HAP-1 (cell line): ENCODE data around the gene ALPK1.

Experiments
- DNase-seq, 2 experiments: peaks; one replicate each; pipeline ENCODE4 v3.0.0-alpha.2; 2016 to 2020; ENCODE audit warnings: low spot score in 2 of 2
- H3K27me3 ChIP-seq: fragments of 250-450 bp; sonication (Bioruptor Pico); 2 replicates; pipeline ENCODE4 v1.5.1; 2020; ENCODE audit warnings: low read depth, mild to moderate bottlenecking, moderate library complexity
- H3K36me3 ChIP-seq: fragments of 250-450 bp; sonication (Bioruptor Pico); replicated peaks from 2 replicates; pipeline ENCODE4 v1.5.1; 2020; ENCODE audit warnings: mild to moderate bottlenecking
- H3K4me1 ChIP-seq: fragments of 250-450 bp; sonication (Bioruptor Pico); 2 replicates; pipeline ENCODE4 v1.5.1; 2020; ENCODE audit warnings: mild to moderate bottlenecking
- H3K4me3 ChIP-seq: fragments of 250-450 bp; sonication (Bioruptor Pico); 2 replicates; pipeline ENCODE4 v1.5.1; 2020; ENCODE audit warnings: mild to moderate bottlenecking, moderate library complexity
- H3K9me3 ChIP-seq: fragments of 250-450 bp; sonication (Bioruptor Pico); 2 replicates; pipeline ENCODE4 v1.5.1; 2020; ENCODE audit warnings: mild to moderate bottlenecking, moderate library complexity
- in situ Hi-C: fragments of 300-500 bp; cut with MboI; formaldehyde crosslinking; loops from 3 replicates; pipeline ENCODE4 v1.14.3; 2020; ENCODE audit warnings: low sequenced_read_pairs, inconsistent platforms, mixed read lengths

The ALPK1 gene

GRCh38 chr4:112328734-112329130, 31.6 kb downstream of the ALPK1 start:
- DNase-seq, result no peak
- in situ Hi-C loops, result loop anchor here (10.0 kb wide), 1 partner anchor 436 kb away; no protein-coding TSS in a partner anchor
- H3K27me3 ChIP-seq, result no peaks in the 10 kb centered on the region

GRCh38 chr4:112329672-112330375, 32.7 kb downstream of the ALPK1 start:
- no peaks in the 10 kb centered on the region for H3K27me3 ChIP-seq
- no peaks in the 10 kb centered on the region for H3K9me3 ChIP-seq
- H3K4me1 ChIP-seq, result peaks cover 5% of the 10 kb centered on the region
- no peak overlapping the region for H3K4me3 ChIP-seq
- in situ Hi-C loops, result loop anchor here (5.0 to 10.0 kb wide), 3 partner anchors 192 to 435 kb away; no protein-coding TSS in a partner anchor
- DNase-seq, result no peak
- H3K36me3 ChIP-seq, result no peaks in the 10 kb centered on the region

More at GRCh38 chr4:112328734-112329130, 31.6 kb downstream of the ALPK1 start:
- H3K36me3 ChIP-seq, result no peaks in the 10 kb centered on the region
- peaks cover 5% of the 10 kb centered on the region for H3K4me1 ChIP-seq
- H3K9me3 ChIP-seq, result no peaks in the 10 kb centered on the region
- H3K4me3 ChIP-seq, result no peak overlapping the region

- in situ Hi-C loops, result loop anchor here (5.0 kb wide), 2 partner anchors 191 to 271 kb away; no protein-coding TSS in a partner anchor
Measured at GRCh38 chr4:112330921-112331320, 33.8 kb downstream of the ALPK1 start.

GRCh38 chr4:112332398-112332797, 35.2 kb downstream of the ALPK1 start:
- in situ Hi-C loops, result loop anchor here (5.0 kb wide), 2 partner anchors 190 to 270 kb away; no protein-coding TSS in a partner anchor
- DNase-seq, result no peak
- H3K4me3 ChIP-seq, result no peak overlapping the region
- peaks cover 5% of the 10 kb centered on the region for H3K4me1 ChIP-seq
- no peaks in the 10 kb centered on the region for H3K9me3 ChIP-seq
- no peaks in the 10 kb centered on the region for H3K27me3 ChIP-seq
- no peaks in the 10 kb centered on the region for H3K36me3 ChIP-seq

More at GRCh38 chr4:112330921-112331320, 33.8 kb downstream of the ALPK1 start:
- Histone ChIP-seq H3K4me3 (no peak overlapping the region), H3K4me1 (peaks cover 5% of the 10 kb centered on the region), H3K36me3 (no peaks in the 10 kb centered on the region), H3K9me3 (no peaks in the 10 kb centered on the region), H3K27me3 (no peaks in the 10 kb centered on the region)
- DNase-seq, result no peak

GRCh38 chr4:112340023-112340422, 42.9 kb downstream of the ALPK1 start:
- peak; percentile 84 to 98 for DNase-seq
- H3K27me3 ChIP-seq, result no peaks in the 10 kb centered on the region

GRCh38 chr4:112341033-112341432, 43.9 kb downstream of the ALPK1 start:
- Histone ChIP-seq H3K4me1 (peaks cover 57% of the 10 kb centered on the region), H3K4me3 (no peak overlapping the region), H3K36me3 (no peaks in the 10 kb centered on the region), H3K27me3 (no peaks in the 10 kb centered on the region), H3K9me3 (no peaks in the 10 kb centered on the region)
- in situ Hi-C loops, result no loop called here
- DNase-seq, result no peak

More at GRCh38 chr4:112340023-112340422, 42.9 kb downstream of the ALPK1 start:
- H3K4me3 ChIP-seq, result no peak overlapping the region
- no peaks in the 10 kb centered on the region for H3K36me3 ChIP-seq
- no peaks in the 10 kb centered on the region for H3K9me3 ChIP-seq
- peaks cover 53% of the 10 kb centered on the region for H3K4me1 ChIP-seq
- in situ Hi-C loops, result no loop called here

- DNase-seq, result peak; percentile 73 to 96
- Histone ChIP-seq H3K9me3 (no peaks in the 10 kb centered on the region), H3K27me3 (no peaks in the 10 kb centered on the region), H3K4me1 (peaks cover 72% of the 10 kb centered on the region), H3K4me3 (no peak overlapping the region), H3K36me3 (no peaks in the 10 kb centered on the region)
- in situ Hi-C loops, result no loop called here
Measured at GRCh38 chr4:112343330-112344080, 46.3 kb downstream of the ALPK1 start.

- no peaks in the 10 kb centered on the region for H3K9me3 ChIP-seq
- in situ Hi-C loops, result no loop called here
- no peaks in the 10 kb centered on the region for H3K36me3 ChIP-seq
- H3K4me1 ChIP-seq, result peaks cover 41% of the 10 kb centered on the region
- DNase-seq, result peak; percentile 87 to 89
- no peak overlapping the region for H3K4me3 ChIP-seq
- no peaks in the 10 kb centered on the region for H3K27me3 ChIP-seq
Measured at GRCh38 chr4:112348488-112349158, 51.5 kb downstream of the ALPK1 start.

GRCh38 chr4:112352736-112353135, 55.6 kb downstream of the ALPK1 start:
- H3K4me3 ChIP-seq, result no peak overlapping the region
- in situ Hi-C loops, result no loop called here
- H3K27me3 ChIP-seq, result no peaks in the 10 kb centered on the region
- peaks cover 18% of the 10 kb centered on the region for H3K4me1 ChIP-seq
- DNase-seq, result no peak
- H3K9me3 ChIP-seq, result no peaks in the 10 kb centered on the region
- no peaks in the 10 kb centered on the region for H3K36me3 ChIP-seq

- H3K9me3 ChIP-seq, result no peaks in the 10 kb centered on the region
- in situ Hi-C loops, result no loop called here
- no peak for DNase-seq
Measured at GRCh38 chr4:112355662-112356061, 58.5 kb downstream of the ALPK1 start.

GRCh38 chr4:112357453-112357852, 60.3 kb downstream of the ALPK1 start:
- no peaks in the 10 kb centered on the region for H3K27me3 ChIP-seq
- H3K36me3 ChIP-seq, result no peaks in the 10 kb centered on the region
- in situ Hi-C loops, result no loop called here
- DNase-seq, result no peak
- no peak overlapping the region for H3K4me3 ChIP-seq
- H3K9me3 ChIP-seq, result peaks cover 2% of the 10 kb centered on the region; the same call in 1 of the 2 replicates
- peaks cover 8% of the 10 kb centered on the region for H3K4me1 ChIP-seq

More at GRCh38 chr4:112355662-112356061, 58.5 kb downstream of the ALPK1 start:
- peaks cover 3% of the 10 kb centered on the region; the same call in 1 of the 2 replicates for H3K4me1 ChIP-seq
- no peak overlapping the region for H3K4me3 ChIP-seq
- H3K36me3 ChIP-seq, result no peaks in the 10 kb centered on the region
- H3K27me3 ChIP-seq, result no peaks in the 10 kb centered on the region

- Histone ChIP-seq H3K27me3 (no peaks in the 10 kb centered on the region), H3K4me1 (peaks cover 8% of the 10 kb centered on the region), H3K4me3 (no peak overlapping the region), H3K36me3 (no peaks in the 10 kb centered on the region), H3K9me3 (peaks cover 2% of the 10 kb centered on the region; the same call in 1 of the 2 replicates)
- in situ Hi-C loops, result no loop called here
- no peak for DNase-seq
Measured at GRCh38 chr4:112357897-112358296, 60.7 kb downstream of the ALPK1 start.

GRCh38 chr4:112358415-112358814, 61.2 kb downstream of the ALPK1 start:
- Histone ChIP-seq H3K4me1 (peaks cover 8% of the 10 kb centered on the region), H3K4me3 (no peak overlapping the region), H3K36me3 (no peaks in the 10 kb centered on the region), H3K9me3 (peaks cover 2% of the 10 kb centered on the region; the same call in 1 of the 2 replicates), H3K27me3 (no peaks in the 10 kb centered on the region)
- no peak for DNase-seq
- in situ Hi-C loops, result no loop called here
